8988T (cell line): ENCODE results near the gene MAGEA2.
"Not testable (repeated sequence)": the region's sequence is repeated elsewhere in the genome, so short reads cannot be mapped to it uniquely, and the experiment has no call there.

Experiments used
- DNase-seq: peaks from one replicate; pipeline ENCODE4 v3.0.0; 2011

Gene MAGEA2

DNA sequence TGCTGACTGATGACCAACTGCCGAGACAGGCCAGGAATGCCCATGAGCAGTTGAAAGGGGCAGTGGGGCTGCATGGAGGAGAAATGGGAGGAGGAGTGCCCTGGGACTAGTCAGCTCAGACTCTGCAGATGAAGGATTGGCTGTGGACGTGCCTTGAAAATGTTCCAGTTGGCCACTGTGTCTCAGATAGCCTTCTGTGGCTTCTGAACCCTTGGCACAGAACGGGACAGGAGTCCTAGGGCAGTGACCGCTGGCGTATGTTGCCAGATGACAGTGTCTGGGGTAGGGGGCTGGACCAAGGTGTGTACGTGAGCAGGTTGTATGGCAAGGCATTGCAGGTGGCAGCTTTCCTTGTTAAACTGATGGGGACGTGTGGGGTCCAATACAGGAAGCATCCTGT lies 47.1 kb downstream of the MAGEA2 start:
- DNase-seq, result not testable (repeated sequence)

GRCh38 chrX:152700390-152700789 lies 53.3 kb downstream of the MAGEA2 start:
- DNase-seq, result not testable (repeated sequence)
